ENCODE results near the gene SOX13.
"Not testable (repeated sequence)": the region's sequence is repeated elsewhere in the genome, so short reads cannot be mapped to it uniquely, and the experiment has no call there.

SOX13 gene

GRCh38 chr1:204072931-204073836 lies at the start of gene SOX13:
SOX13 (plus strand) TSS chr1:204073115; CDS start chr1:204112916, 39,801 bp downstream.
- DNase-seq (ENCODE audit: low read depth in 2 of 2): no peak

GRCh38 chr1:204025917-204026707 lies 46.8 kb upstream of the SOX13 start:
- DNase-seq (ENCODE audit: low read depth in 2 of 2): no peak

- DNase-seq (ENCODE audit: low read depth in 2 of 2): no peak
Measured at GRCh38 chr1:204027446-204027845, 45.5 kb upstream of the SOX13 start.

GRCh38 chr1:204029016-204029415 lies 43.9 kb upstream of the SOX13 start:
- DNase-seq (ENCODE audit: low read depth in 2 of 2): no peak

GRCh38 chr1:204031098-204031710 lies 41.7 kb upstream of the SOX13 start:
- DNase-seq (ENCODE audit: low read depth in 2 of 2): no peak

GRCh38 chr1:204032642-204033235 lies 40.2 kb upstream of the SOX13 start:
- no peak for DNase-seq (ENCODE audit: low read depth in 2 of 2)

- DNase-seq (ENCODE audit: low read depth in 2 of 2): no peak
Measured at GRCh38 chr1:204033306-204033705, 39.6 kb upstream of the SOX13 start.

- no peak for DNase-seq (ENCODE audit: low read depth in 2 of 2)
Measured at GRCh38 chr1:204036882-204037655, 35.8 kb upstream of the SOX13 start.

GRCh38 chr1:204041232-204041767 lies 31.6 kb upstream of the SOX13 start:
- no peak for DNase-seq (ENCODE audit: low read depth in 2 of 2)

- DNase-seq (ENCODE audit: low read depth in 2 of 2): no peak
Measured at GRCh38 chr1:204041803-204042505, 31.0 kb upstream of the SOX13 start.

- no peak for DNase-seq (ENCODE audit: low read depth in 2 of 2)
Measured at GRCh38 chr1:204042516-204042915, 30.4 kb upstream of the SOX13 start.

- no peak for DNase-seq (ENCODE audit: low read depth in 2 of 2)
Measured at GRCh38 chr1:204043680-204044079, 29.2 kb upstream of the SOX13 start.

GRCh38 chr1:204044448-204044847 lies 28.5 kb upstream of the SOX13 start:
- no peak for DNase-seq (ENCODE audit: low read depth in 2 of 2)

- no peak for DNase-seq (ENCODE audit: low read depth in 2 of 2)
Measured at GRCh38 chr1:204045430-204045829, 27.5 kb upstream of the SOX13 start.

- DNase-seq (ENCODE audit: low read depth in 2 of 2): no peak
Measured at GRCh38 chr1:204046346-204046745, 26.6 kb upstream of the SOX13 start.

GRCh38 chr1:204048796-204049195 lies 24.1 kb upstream of the SOX13 start:
- not testable (repeated sequence) for DNase-seq (ENCODE audit: low read depth in 2 of 2)

- no peak for DNase-seq (ENCODE audit: low read depth in 2 of 2)
Measured at GRCh38 chr1:204051258-204051657, 21.7 kb upstream of the SOX13 start.

GRCh38 chr1:204051718-204052117 lies 21.2 kb upstream of the SOX13 start:
- DNase-seq (ENCODE audit: low read depth in 2 of 2): no peak

- no peak for DNase-seq (ENCODE audit: low read depth in 2 of 2)
Measured at GRCh38 chr1:204053893-204054292, 19.0 kb upstream of the SOX13 start.

- DNase-seq (ENCODE audit: low read depth in 2 of 2): no peak
Measured at GRCh38 chr1:204059970-204060369, 12.9 kb upstream of the SOX13 start.
